GM12878 (cell line): ENCODE data around the gene ZBED2. TPM values are rescaled to one million over a fixed set of nuclear protein-coding genes. Genes with fewer than 3 reads are reported as not detected.

Source experiments
- ATAC-seq: fragments of 200-7000 bp; cut with Tn5 transposase; 3 replicates; pipeline ENCODE4 v1.9.1; 2020; ENCODE audit warnings: mild to moderate bottlenecking, moderate library complexity
- BruUV-seq: library from RNA; stranded (reverse); fragments of 400-500 nt; replicated peaks from 2 replicates; lab custom pipeline; 2021; lab: Mats Ljungman, UMichigan
- CTCF ChIA-PET: fragments of 300-600 bp; sonication (Branson Sonifier 250); formaldehyde crosslinking; extraction: SDS; loops from one replicate; lab custom pipeline; 2021; ENCODE audit warnings: inconsistent platforms; lab: Yijun Ruan, JAX
- POLR2A ChIA-PET: fragments of 350-600 bp; formaldehyde crosslinking; extraction: SDS; loops from one replicate; lab custom pipeline; 2021; ENCODE audit warnings: inconsistent platforms; lab: Charles Lee
- RAD21 ChIA-PET: fragments of 300-600 bp; sonication (Branson Sonifier 250); formaldehyde crosslinking; loops from one replicate; lab custom pipeline; 2023; ENCODE audit warnings: antibody characterized with exemption; ENCODE audit not compliant: unreplicated experiment; lab: Charles Lee
- SMC1A ChIA-PET: fragments of 300-600 bp; sonication (Branson Sonifier 250); formaldehyde crosslinking; loops from one replicate; lab custom pipeline; 2023; ENCODE audit not compliant: unreplicated experiment, uncharacterized antibody; lab: Charles Lee
- DNase-seq: peaks from one replicate; pipeline ENCODE4 v3.0.0-alpha.2; 2011; ENCODE audit warnings: low read depth, low spot score
- FAIRE-seq: peaks from 3 replicates; lab custom pipeline; 2011; peaks lifted over from hg19 to GRCh38; lab: Jason Lieb, UNC
- H2AFZ ChIP-seq: 2 replicates; pipeline ENCODE4 v1.6.0; 2011; ENCODE audit warnings: low read depth, low read length, control low read depth; ENCODE audit not compliant: control insufficient read depth
- H3K27ac ChIP-seq: 2 replicates; pipeline ENCODE4 v1.5.1; 2011; ENCODE audit warnings: control low read depth; ENCODE audit not compliant: control insufficient read depth, insufficient read depth
- H3K27me3 ChIP-seq, 2 experiments: replicated peaks in 1 of 2; 2 replicates each; pipeline versions ENCODE4 v1.6.0 to v1.6.1; 2011; ENCODE audit warnings: low read length in 1 of 2; ENCODE audit not compliant: control insufficient read depth in 2 of 2, insufficient read depth in 2 of 2
- H3K36me3 ChIP-seq, 2 experiments: 2 replicates each; pipeline ENCODE4 v1.5.1; 2011; ENCODE audit warnings: low read length in 1 of 2; ENCODE audit not compliant: control insufficient read depth in 2 of 2, insufficient read depth in 2 of 2
- H3K4me1 ChIP-seq: 2 replicates; pipeline ENCODE4 v1.6.1; 2011; ENCODE audit warnings: mild to moderate bottlenecking, low read length, moderate library complexity, mixed read lengths; ENCODE audit not compliant: control insufficient read depth, insufficient read depth
- H3K4me2 ChIP-seq: 2 replicates; pipeline ENCODE4 v1.6.0; 2011; ENCODE audit warnings: control low read depth; ENCODE audit not compliant: control insufficient read depth, insufficient read depth
- H3K4me3 ChIP-seq: fragments of 200-600 bp; sonication (generic); 2 replicates; pipeline ENCODE4 v1.5.1; 2016
- H3K79me2 ChIP-seq: 2 replicates; pipeline ENCODE4 v1.6.0; 2011; ENCODE audit warnings: low read length; ENCODE audit not compliant: control insufficient read depth, insufficient read depth
- H3K9ac ChIP-seq: 2 replicates; pipeline ENCODE4 v1.8.0; 2011; ENCODE audit warnings: low read length, control low read depth, mixed read lengths; ENCODE audit not compliant: control insufficient read depth, insufficient read depth
- H3K9me3 ChIP-seq: replicated peaks from 3 replicates; pipeline ENCODE4 v1.5.1; 2011; ENCODE audit warnings: mild to moderate bottlenecking, low read length; ENCODE audit not compliant: control insufficient read depth, insufficient read depth
- H4K20me1 ChIP-seq: 2 replicates; pipeline ENCODE4 v1.6.0; 2011; ENCODE audit not compliant: control insufficient read depth, insufficient read depth
- DPF2 ChIP-seq: fragments of 450-650 bp; IDR thresholded peaks from 2 replicates; pipeline ENCODE4 v1.6.1; 2017; ENCODE audit warnings: mild to moderate bottlenecking
- EZH2 ChIP-seq: IDR thresholded peaks from 2 replicates; pipeline ENCODE4 v1.6.1; 2012; ENCODE audit warnings: low read depth, mild to moderate bottlenecking, control low read depth, inconsistent platforms, low read length, borderline replicate concordance; ENCODE audit not compliant: control insufficient read depth
- GATAD2B ChIP-seq: fragments of 450-650 bp; conservative IDR thresholded peaks from 2 replicates; pipeline ENCODE4 v1.6.1; 2017; ENCODE audit warnings: low read depth, mild to moderate bottlenecking, moderate library complexity
- RB1 ChIP-seq: fragments of 450-650 bp; formaldehyde crosslinking; IDR thresholded peaks from 2 replicates; pipeline ENCODE4 v1.6.1; 2017; ENCODE audit warnings: mild to moderate bottlenecking, borderline replicate concordance
- WGBS: methylation state at CpG from one replicate; pipeline ENCODE4 v1.1.6; 2016; ENCODE audit warnings: low lambda C conversion rate; ENCODE audit not compliant: insufficient replicate concordance, insufficient coverage; ENCODE audit errors: missing lambda C conversion rate; 5-methylcytosine and 5-hydroxymethylcytosine counted together
- in situ Hi-C: fragments of 300-500 bp; cut with MboI; formaldehyde crosslinking; loops from 9 replicates; pipeline ENCODE4 v1.14.3; 2018; ENCODE audit warnings: mixed read lengths
- intact Hi-C: fragments of 100-400 bp; cut with micrococcal nuclease; formaldehyde crosslinking; loops from one replicate; pipeline ENCODE4 v1.14.2; 2022; ENCODE audit not compliant: unreplicated experiment
- polyA plus RNA-seq, 11 experiments: library from polyadenylated mRNA; depleted of rRNA in 4 of 11; unstranded in 6 of 11; stranded (reverse) in 5 of 11; fragments of >200 nt; fragmentation: Nextera tagmentation in 4 of 11; fragmentation: Illumina TruSeq in 1 of 11; extraction: Ambion mirVana in 4 of 11; extraction: Trizol in 1 of 11; gene quantifications; 1 replicate in 1 of 11; 2 replicates in 10 of 11; pipeline versions ENCODE4 v1.2.1 to v1.2.3, GENCODE V29; 2011 to 2016; ENCODE audit warnings: inconsistent platforms in 2 of 11, missing spikeins in 2 of 11, low read depth in 1 of 11
- total RNA-seq, 4 experiments: library from RNA; depleted of rRNA in 3 of 4; stranded (reverse); fragments of >200 nt in 3 of 4; fragmentation: Illumina TruSeq in 1 of 4; extraction: Trizol in 1 of 4; gene quantifications; 2 replicates each; pipeline versions ENCODE4 v1.2.1 to v1.2.3, GENCODE V29; 2013 to 2021

Gene ZBED2
- total and polyA plus RNA-seq, 10 of the 15 experiments (the other 5 are each of a cell fraction or from before 2014, with no cell fraction given): 0.02 to 0.24 (median 0.08) TPM; not detected in 3

- H3K36me3 ChIP-seq: no peaks in the 10 kb centered on the region
- DNase-seq (no peak), FAIRE-seq (no peak), ATAC-seq (no peak)
- intact Hi-C loops: no loop called here
- no TSS peak for BruUV-seq
- 51% methylated on average over 4 of the region's 4 CpGs for WGBS
- no peaks in the 10 kb centered on the region for H4K20me1 ChIP-seq
- no peak overlapping the region for H2AFZ ChIP-seq
- ChIA-PET POLR2A (interaction anchor here (0.6 to 1.7 kb wide), 2 partner anchors 14 to 15 kb away, joined by 3 to 4 read pairs; no protein-coding TSS in a partner anchor), CTCF (interaction anchor here (0.7 to 1.7 kb wide), 4 partner anchors 11 to 92 kb away, joined by 3 to 7 read pairs (median 4); no protein-coding TSS in a partner anchor), SMC1A (interaction anchor here (0.8 to 1.4 kb wide), 5 partner anchors 9 to 54 kb away, joined by 3 to 4 read pairs (median 3); no protein-coding TSS in a partner anchor), RAD21 (interaction anchor here (1.4 kb wide), 1 partner anchor 9 kb away, joined by 4 read pairs; no protein-coding TSS in a partner anchor)
- no peak overlapping the region for H3K4me2 ChIP-seq
- no peak overlapping the region for H3K27ac ChIP-seq
- no peaks in the 10 kb centered on the region for H3K79me2 ChIP-seq
- H3K27me3 ChIP-seq: no peaks in the 10 kb centered on the region
- TF ChIP-seq RB1: no peak
- in situ Hi-C loops: no loop called here
- no peak overlapping the region for H3K4me3 ChIP-seq
- no peak overlapping the region for H3K9ac ChIP-seq
- H3K9me3 ChIP-seq: no peaks in the 10 kb centered on the region
- no peaks in the 10 kb centered on the region for H3K4me1 ChIP-seq
Observed at GRCh38 chr3:111601810-111602209, 6.7 kb upstream of the ZBED2 start.

- CTCF ChIA-PET: no interaction called here
- in situ Hi-C loops (no loop called here), intact Hi-C loops (no loop called here)
- Histone ChIP-seq H4K20me1 (no peaks in the 10 kb centered on the region), H3K4me3 (no peak overlapping the region), H3K4me1 (no peaks in the 10 kb centered on the region), H2AFZ (no peak overlapping the region)
- FAIRE-seq (no peak), DNase-seq (no peak)
- POLR2A ChIA-PET: no interaction called here
- 40% methylated on average over 2 of the region's 2 CpGs for WGBS
- TF ChIP-seq DPF2 (no peak), EZH2 (no peak), GATAD2B (no peak)
- TF ChIP-seq, all 136 proteins: peak for 0
- ChIA-PET RAD21 (interaction anchor here (1.2 kb wide), 1 partner anchor 117 kb away, joined by 3 read pairs; no protein-coding TSS in a partner anchor), SMC1A (interaction anchor here (1.2 to 1.5 kb wide), 2 partner anchors 13 to 15 kb away, joined by 3 to 5 read pairs; no protein-coding TSS in a partner anchor)
- no peaks in the 10 kb centered on the region for H3K36me3 ChIP-seq
- no peak for ATAC-seq
- H3K9ac ChIP-seq: no peak overlapping the region
- H3K27ac ChIP-seq: no peak overlapping the region
- no peaks in the 10 kb centered on the region for H3K27me3 ChIP-seq
- no peaks in the 10 kb centered on the region for H3K79me2 ChIP-seq
- no TSS peak for BruUV-seq
- no peak overlapping the region for H3K4me2 ChIP-seq
- no peaks in the 10 kb centered on the region for H3K9me3 ChIP-seq
Observed at GRCh38 chr3:111598552-111598951, 3.4 kb upstream of the ZBED2 start.
